GM04504 (cell line): ENCODE data around the gene MYRIP.
"Not testable (repeated sequence)": the region's sequence is repeated elsewhere in the genome, so short reads cannot be mapped to it uniquely, and the experiment has no call there.

Source experiments
- DNase-seq: peaks from one replicate; pipeline ENCODE4 v3.0.0-alpha.2; 2012; ENCODE audit warnings: low read depth

MYRIP gene

GRCh38 chr3:40130721-40131120 lies 321.3 kb downstream of the MYRIP start:
- DNase-seq: no peak

- not testable (repeated sequence) for DNase-seq
Measured at GRCh38 chr3:40133886-40134575, 324.6 kb downstream of the MYRIP start.

GRCh38 chr3:40137591-40138295 lies 328.3 kb downstream of the MYRIP start:
- DNase-seq: peak; percentile 32

DNA sequence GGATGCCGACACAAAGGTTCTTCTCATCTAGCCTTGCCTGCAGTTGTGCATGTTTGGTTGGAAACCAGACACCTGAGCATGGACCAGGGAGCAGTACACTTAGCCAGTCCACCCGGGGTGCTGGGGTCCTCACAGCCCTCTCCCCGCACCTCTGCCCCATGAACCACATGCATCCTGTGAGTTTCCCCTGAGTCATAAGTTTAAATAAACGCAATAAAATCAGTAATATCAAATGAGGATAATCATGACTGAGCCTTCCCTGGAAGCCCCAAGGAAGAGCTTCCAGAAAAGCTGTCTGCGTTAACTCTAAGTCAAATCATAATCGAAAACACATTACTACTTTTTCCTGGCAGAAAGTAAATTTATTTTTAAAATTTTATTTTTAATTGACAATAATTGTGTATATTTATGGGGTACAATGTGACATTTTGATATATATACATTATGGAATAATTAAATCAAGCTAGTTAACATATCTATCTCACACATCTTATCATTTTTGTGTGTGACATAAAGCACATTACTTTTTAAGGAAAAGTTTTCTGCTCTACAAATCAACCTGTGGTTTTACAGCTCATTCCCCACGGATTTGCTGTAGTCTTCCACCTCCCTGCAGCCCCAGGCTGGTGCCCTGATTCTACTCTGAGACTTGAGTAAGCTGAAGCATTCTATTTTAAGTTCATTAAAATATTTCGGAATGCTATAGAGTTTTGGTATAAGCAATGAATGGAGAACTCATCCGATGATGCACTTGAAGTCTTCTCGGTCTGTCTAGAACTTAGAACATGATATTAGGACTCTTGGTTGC lies 334.1 kb downstream of the MYRIP start:
- DNase-seq: peak; percentile 4

- no peak for DNase-seq
Measured at GRCh38 chr3:40148827-40149226, 339.4 kb downstream of the MYRIP start.

DNA sequence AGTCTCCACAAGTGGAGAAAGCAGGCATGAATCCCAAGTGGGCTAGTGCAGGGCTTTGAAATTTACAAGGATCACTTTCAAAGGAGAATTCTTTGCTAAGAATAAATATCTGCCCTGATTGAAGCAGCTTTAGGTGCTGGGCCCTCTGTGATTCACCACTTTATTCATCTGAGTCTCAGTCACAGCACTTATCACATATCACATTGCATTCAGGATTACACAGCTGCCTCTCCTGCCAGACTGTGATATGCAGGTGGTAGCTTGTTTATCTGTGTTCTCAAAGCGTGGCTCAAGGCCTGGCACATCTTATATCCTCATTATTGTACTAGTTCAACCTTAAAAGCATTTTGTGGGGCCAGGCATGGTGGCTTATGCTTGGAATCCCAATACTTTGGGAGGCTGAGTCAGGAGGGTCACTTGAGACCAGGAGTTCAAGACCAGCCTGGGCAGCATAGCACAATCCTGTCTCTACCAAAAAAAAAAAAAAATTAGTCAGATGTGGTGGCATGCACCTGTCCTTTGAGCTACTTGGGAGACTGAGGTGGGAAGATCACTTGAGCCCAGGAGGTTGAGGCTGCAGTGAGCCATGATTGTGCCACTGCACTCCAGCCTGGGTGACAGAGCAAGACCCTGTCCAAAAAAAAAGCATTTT lies 343.2 kb downstream of the MYRIP start:
- DNase-seq: no peak

DNA sequence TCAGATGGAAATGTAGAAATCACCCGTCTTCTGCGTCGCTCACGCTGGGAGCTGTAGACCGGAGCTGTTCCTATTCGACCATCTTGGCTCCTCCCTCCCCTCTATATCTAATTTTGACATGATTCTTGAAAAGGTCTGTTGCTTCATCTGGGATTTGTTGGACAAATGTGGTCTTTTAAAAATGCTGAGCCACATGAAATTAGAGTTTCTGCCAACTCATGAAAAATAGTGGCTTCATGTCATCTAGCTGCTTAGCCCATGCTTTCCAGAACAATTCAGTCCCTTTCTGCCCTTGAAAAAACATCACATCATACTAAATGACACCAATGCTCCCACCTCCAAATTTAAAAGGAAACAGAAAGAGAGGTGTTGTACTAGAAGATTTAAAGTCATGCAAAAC lies 351.5 kb downstream of the MYRIP start:
- DNase-seq: no peak

GRCh38 chr3:40162616-40163015 lies 353.2 kb downstream of the MYRIP start:
- no peak for DNase-seq

- DNase-seq: no peak
Measured at GRCh38 chr3:40166997-40167396, 357.6 kb downstream of the MYRIP start.

DNA sequence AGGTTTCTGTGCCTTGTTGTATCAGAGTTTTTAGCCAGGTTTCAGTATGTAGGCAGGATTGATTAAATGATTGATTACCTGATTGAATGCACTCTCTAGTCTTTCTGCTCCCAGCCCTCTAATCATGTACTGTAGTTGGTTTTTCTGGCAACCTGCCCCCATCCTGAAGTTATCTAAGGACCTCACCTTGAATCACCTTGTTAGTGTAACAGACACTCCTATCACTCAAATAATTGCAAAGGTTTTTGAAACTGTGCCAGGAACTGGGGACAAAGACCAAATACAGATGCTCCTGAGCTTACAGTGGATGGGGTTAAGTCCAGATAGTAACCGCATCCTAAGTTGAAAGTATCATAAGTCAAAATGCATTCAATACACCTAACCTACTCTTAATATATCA lies 358.5 kb downstream of the MYRIP start:
- DNase-seq: no peak

- DNase-seq: no peak
Measured at GRCh38 chr3:40169983-40170382, 360.6 kb downstream of the MYRIP start.

DNA sequence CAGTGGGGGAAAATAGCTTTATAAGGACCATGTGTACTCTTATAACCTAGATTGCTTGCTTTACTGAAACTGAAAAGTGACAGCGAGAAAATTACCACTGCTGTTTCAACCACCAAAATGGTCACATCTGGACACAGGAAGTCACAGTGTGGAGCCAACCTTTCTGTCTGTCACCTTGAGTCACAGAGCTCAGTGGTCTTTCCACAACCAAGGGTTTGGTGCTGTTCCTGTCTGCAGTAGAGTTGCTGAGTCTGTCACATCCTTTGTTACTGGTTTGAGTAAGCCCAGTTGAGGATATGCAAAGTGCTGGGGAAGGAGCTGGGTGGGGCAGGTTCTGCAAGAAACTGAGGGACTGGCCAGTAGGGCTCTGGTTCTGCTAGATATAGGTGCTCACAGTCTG lies 361.0 kb downstream of the MYRIP start:
- no peak for DNase-seq

- no peak for DNase-seq
Measured at GRCh38 chr3:40172560-40172959, 363.2 kb downstream of the MYRIP start.

GRCh38 chr3:40173227-40173721 lies 363.9 kb downstream of the MYRIP start:
- no peak for DNase-seq

GRCh38 chr3:40178012-40178594 lies 368.7 kb downstream of the MYRIP start:
- DNase-seq: no peak

DNA sequence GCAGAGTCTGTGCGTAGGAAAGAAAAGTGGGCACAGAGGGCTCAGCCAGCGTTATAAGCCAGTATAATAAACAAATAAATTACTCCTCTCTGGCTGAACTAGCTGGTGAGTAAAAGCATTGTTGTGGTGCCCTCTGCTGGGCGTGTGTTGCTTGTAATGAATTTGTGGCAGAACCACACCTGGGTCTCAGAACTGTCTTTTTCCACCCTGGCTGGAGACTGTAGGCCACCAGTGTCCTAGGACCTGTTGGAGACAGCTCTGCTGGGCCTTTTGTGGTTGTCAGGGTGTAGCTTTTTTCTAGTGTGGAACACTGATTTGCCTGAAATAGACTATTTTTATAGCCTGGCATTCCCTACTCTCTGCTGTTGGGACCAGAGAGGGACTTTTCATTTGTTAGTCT lies 369.6 kb downstream of the MYRIP start:
- peak; percentile 48 for DNase-seq

GRCh38 chr3:40181182-40181581 lies 371.8 kb downstream of the MYRIP start:
- no peak for DNase-seq

DNA sequence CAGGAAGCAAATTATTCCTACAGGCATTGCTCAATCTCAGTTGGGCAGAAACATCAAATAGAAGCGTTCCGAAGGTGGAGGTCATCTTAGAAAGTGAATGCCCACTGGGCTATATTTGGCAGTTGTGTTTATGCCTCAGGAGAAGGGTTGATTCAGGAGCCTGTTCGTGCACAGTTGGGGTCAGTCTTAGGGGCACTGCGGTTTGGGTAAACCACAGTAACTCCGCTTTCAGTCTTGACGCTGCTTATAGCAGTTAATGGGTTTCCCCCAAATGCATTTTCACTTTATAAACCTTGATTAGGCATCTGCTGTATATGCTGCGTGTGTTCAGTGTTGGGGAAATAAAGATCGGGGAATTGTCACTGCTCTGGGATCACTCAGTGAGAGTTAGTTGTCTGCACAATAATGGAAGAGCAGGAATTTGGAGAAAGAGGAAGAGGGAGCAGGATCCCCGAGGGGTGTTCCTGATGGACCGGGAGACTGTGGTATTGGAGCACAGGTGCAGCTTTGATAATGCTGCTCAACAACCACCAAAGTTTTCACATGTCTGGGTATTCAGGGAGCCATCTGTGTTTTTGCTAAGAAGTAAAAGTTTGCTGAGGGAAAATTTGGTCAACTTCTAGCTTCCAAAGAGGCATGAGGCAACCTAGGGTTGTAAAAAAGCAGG lies 375.8 kb downstream of the MYRIP start:
- no peak for DNase-seq

DNA sequence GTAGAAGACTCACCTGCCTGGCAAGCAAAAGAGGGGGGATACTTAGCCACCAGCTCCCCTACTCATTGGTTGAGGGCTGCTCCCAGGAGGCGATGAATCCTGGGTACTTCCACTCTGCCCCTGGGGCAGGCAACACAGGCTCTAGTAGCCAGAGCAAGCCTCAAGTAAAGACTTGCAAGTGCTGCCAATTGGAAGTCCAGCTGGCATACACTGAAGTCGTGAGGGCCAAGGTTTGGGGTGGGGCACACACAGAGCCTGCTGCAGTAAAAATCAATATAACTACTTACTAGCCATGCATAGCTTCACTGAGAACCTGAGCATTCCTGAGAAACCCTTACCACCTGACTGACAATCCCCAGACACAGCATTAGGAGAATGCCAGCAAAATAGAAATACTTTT lies 377.1 kb downstream of the MYRIP start:
- no peak for DNase-seq

DNA sequence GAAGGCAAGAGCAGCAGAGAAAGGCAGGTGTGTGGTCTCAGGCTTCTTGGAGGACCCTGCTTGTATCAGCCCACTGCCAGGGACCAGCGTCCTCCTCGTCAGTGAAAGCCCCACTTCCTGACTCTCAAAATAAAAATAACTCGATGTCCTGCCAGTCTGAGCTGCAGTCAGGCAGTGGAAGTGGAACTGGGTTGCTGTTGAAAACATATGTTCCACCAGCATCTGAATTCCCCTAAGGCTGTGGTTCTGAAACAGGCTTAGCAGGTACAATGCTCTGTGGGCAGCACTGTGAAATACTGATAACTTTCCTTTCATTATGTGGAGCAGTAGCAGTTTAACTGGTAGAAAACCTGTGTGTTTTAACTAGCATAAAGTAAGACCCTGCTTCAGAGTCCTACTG lies 378.5 kb downstream of the MYRIP start:
- DNase-seq: no peak

GRCh38 chr3:40189118-40189517 lies 379.7 kb downstream of the MYRIP start:
- no peak for DNase-seq
